Renal cortical epithelial cell (primary cell): ENCODE data around the gene PHC3. TPM values are rescaled to one million over a fixed set of nuclear protein-coding genes. Genes with fewer than 3 reads are reported as not detected.

Source experiments
- DNase-seq: peaks from one replicate; pipeline ENCODE4 v3.0.0-alpha.2; 2011; ENCODE audit warnings: low read depth
- total RNA-seq: library from RNA; depleted of rRNA; stranded (reverse); fragments of >200 nt; gene quantifications from 2 replicates; pipeline ENCODE4 v1.2.3, GENCODE V29; 2014

PHC3 gene
- total RNA-seq, 1 donor from 2014 or later = 39.1 TPM

DNA sequence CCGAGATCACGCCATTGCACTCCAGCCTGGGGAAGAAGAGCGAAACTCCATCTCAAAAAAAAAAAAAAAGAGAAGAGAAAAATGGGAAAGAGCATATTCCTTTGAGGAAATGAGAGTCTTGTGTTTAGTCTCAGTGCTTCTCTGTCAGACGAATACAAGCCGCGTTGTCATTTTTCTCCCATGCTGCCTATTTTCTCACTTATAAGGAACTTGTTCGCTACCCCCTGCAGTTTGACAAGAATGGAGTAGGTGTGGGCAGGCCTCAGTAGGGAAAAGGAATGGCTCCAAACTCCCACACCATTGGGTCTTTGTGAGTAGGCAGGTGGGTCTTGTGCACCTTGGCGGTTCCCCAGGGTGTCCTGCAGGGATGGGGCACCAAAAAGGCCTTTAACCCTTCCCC is 137.3 kb downstream of the PHC3 start:
- no peak for DNase-seq

DNA sequence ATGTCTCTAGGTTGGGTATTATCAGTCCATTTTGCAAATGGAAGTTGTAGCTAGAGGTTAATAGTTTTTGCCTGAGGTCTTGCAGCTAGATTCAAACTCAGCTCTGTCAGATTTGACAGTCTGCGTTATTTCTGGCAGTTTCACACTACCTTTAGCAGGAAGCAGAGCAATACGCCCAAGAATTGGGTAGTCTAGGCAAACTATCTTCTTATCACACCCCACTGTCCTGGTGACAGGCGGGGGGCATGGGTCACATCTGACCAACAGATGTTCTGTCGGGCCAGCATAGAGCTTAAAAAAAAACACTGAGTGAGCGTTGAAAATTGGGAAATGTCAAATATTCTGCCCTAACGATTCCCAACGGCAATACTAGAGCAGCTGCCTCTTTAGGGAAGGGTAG is 138.0 kb downstream of the PHC3 start:
- no peak for DNase-seq

DNA sequence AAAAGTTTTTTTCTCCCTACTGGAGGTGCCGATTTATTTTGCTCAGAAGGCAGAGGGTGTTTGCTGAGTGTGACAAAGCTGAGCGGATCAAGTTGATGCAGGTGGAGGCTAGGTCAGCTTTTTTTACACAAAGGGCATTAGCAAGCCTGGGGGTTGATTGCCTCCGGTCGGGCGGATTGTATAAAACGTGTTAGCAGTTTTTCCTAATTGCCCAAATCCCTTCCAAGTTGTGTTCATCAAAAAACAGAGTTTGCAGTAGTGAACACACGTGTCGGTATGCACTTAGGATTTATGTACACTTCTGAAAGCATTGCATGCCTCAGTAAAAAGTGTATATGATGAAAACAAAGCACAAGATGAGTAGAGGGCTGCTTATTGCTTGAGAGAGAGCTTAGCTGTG is 141.1 kb downstream of the PHC3 start:
- no peak for DNase-seq

GRCh38 chr3:170038434-170039110 is 143.0 kb downstream of the PHC3 start:
- DNase-seq = no peak

Other genes with a start within 250 kb of the PHC3 start
- 28.8 and 106 TPM in 2 replicates for gene SEC62, start 214.9 kb downstream of the PHC3 start, total RNA-seq
- gene GPR160, start 143.7 kb downstream of the PHC3 start, total RNA-seq = 28.6 and 50.5 TPM in 2 replicates
- gene PRKCI, start 40.7 kb upstream of the PHC3 start, total RNA-seq = 150 and 167 TPM in 2 replicates
- gene SKIL, start 176.0 kb upstream of the PHC3 start, total RNA-seq = 153 and 190 TPM in 2 replicates
- 17.5 and 27.5 TPM in 2 replicates for gene CLDN11, start 237.1 kb upstream of the PHC3 start, total RNA-seq